Activated CD8-positive, alpha-beta T cell treated with anti-CD3 and anti-CD28 coated beads for 36 hours (primary cell): Measurements from ENCODE around the gene PRKD2. TPM values are rescaled to one million over a fixed set of nuclear protein-coding genes. Genes with fewer than 3 reads are reported as not detected.

Experiments used
- ATAC-seq: fragments of 200-7000 bp; cut with Tn5 transposase; one replicate; pipeline ENCODE4 v1.10.0; 2021; ENCODE audit warnings: mild to moderate bottlenecking, moderate library complexity
- CTCF ChIA-PET: fragments of 350-600 bp; sonication (Branson Sonifier 250); formaldehyde crosslinking; loops from one replicate; lab custom pipeline; 2021; ENCODE audit warnings: antibody characterized with exemption; lab: Charles Lee
- POLR2A ChIA-PET: fragments of 350-600 bp; sonication (Branson Sonifier 250); formaldehyde crosslinking; loops from one replicate; lab custom pipeline; 2021; ENCODE audit warnings: antibody characterized with exemption; lab: Charles Lee
- DNase-seq: peaks from one replicate; pipeline ENCODE4 v3.0.0-alpha.2; 2020
- H3K27ac Mint-ChIP-seq: one replicate; pipeline ENCODE4 v1.8.0; 2021; ENCODE audit warnings: mild to moderate bottlenecking, mixed read lengths
- H3K27me3 Mint-ChIP-seq: one replicate; pipeline ENCODE4 v1.8.0; 2021; ENCODE audit warnings: mixed read lengths
- H3K36me3 Mint-ChIP-seq: one replicate; pipeline ENCODE4 v1.8.0; 2021; ENCODE audit warnings: low read depth, mixed read lengths
- H3K4me1 Mint-ChIP-seq: one replicate; pipeline ENCODE4 v1.8.0; 2021; ENCODE audit warnings: low read depth, mixed read lengths
- H3K4me3 Mint-ChIP-seq: one replicate; pipeline ENCODE4 v1.8.0; 2021; ENCODE audit warnings: mild to moderate bottlenecking, moderate library complexity, mixed read lengths
- H3K9me3 Mint-ChIP-seq: one replicate; pipeline ENCODE4 v1.8.0; 2021; ENCODE audit warnings: mixed read lengths
- intact Hi-C: fragments of 100-400 bp; cut with micrococcal nuclease; formaldehyde crosslinking; loops from one replicate; pipeline ENCODE4 v1.10.0; 2022
- total RNA-seq, 2 experiments: library from RNA; stranded (reverse); gene quantifications; one replicate each; pipeline ENCODE4 v1.2.3, GENCODE V29; 2021
- TF ChIP-seq, protein P1 (sequence below): fragments of 200-600 bp; IDR thresholded peaks from one replicate; pipeline ENCODE4 v1.8.0; 2022; ENCODE audit warnings: antibody characterized with exemption, mild to moderate bottlenecking

The PRKD2 gene
- total RNA-seq, 2 experiments from 2014 or later = 81.1 to 86.0 TPM

DNA sequence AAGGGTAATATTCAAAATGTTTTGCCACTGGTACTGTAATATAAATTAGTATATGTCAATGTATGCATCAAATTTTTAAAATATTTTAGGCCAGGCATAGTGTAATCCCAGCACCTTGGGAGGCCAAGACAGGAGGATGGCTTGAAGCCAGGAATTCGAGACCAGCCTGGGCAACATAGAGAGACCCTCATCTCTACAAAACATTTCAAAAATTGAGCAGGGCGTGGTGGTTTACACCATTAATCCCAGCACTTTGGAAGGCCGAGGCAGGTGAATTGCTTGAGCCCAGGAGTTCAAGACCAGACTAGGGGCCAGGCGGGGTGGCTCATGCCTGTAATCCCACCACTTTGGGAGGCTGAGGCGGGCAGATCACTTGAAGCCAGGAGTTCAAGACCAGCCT, 43.4 kb upstream of the PRKD2 start:
- TF ChIP-seq, protein P1, sequence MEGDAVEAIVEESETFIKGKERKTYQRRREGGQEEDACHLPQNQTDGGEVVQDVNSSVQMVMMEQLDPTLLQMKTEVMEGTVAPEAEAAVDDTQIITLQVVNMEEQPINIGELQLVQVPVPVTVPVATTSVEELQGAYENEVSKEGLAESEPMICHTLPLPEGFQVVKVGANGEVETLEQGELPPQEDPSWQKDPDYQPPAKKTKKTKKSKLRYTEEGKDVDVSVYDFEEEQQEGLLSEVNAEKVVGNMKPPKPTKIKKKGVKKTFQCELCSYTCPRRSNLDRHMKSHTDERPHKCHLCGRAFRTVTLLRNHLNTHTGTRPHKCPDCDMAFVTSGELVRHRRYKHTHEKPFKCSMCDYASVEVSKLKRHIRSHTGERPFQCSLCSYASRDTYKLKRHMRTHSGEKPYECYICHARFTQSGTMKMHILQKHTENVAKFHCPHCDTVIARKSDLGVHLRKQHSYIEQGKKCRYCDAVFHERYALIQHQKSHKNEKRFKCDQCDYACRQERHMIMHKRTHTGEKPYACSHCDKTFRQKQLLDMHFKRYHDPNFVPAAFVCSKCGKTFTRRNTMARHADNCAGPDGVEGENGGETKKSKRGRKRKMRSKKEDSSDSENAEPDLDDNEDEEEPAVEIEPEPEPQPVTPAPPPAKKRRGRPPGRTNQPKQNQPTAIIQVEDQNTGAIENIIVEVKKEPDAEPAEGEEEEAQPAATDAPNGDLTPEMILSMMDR = no peak
- Mint-ChIP-seq H3K27ac (no peak overlapping the region), H3K36me3 (peaks cover 4% of the 10 kb centered on the region), H3K4me3 (no peak overlapping the region), H3K27me3 (no peaks in the 10 kb centered on the region), H3K4me1 (peaks cover 2% of the 10 kb centered on the region), H3K9me3 (no peaks in the 10 kb centered on the region)
- intact Hi-C loops = no loop called here
- no peak for DNase-seq
- CTCF ChIA-PET = no interaction called here
- POLR2A ChIA-PET = no interaction called here
- ATAC-seq = no peak

DNA sequence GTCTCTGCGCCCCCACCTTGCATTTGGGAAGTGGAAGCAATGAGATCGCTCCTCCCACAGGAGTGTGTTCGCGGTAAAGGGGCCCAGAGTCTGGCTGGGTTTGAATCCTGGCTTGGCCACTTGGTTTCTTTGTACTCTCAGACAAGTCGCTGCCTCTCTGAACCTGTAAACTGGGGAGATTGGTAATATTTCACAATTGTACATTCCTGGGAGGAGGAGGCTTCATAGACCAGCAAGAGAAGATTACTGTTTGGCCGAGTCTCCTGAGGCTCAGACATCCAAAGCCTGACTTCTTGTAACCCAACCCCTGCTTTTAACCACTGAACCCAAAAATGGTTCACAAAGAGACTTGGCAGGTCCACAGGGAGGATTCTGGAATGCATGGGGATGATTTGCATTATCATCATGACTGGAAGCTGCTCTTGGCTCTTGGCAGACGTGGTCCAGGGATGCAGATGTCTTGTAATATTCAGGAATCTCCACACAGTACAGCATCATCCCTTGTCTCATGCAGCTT, 43.0 kb upstream of the PRKD2 start:
- Mint-ChIP-seq H3K27me3 (no peaks in the 10 kb centered on the region), H3K27ac (no peak overlapping the region), H3K36me3 (peaks cover 5% of the 10 kb centered on the region), H3K4me1 (peaks cover 2% of the 10 kb centered on the region), H3K9me3 (no peaks in the 10 kb centered on the region), H3K4me3 (no peak overlapping the region)
- intact Hi-C loops = no loop called here
- no peak for DNase-seq
- POLR2A ChIA-PET = interaction anchor here (1.1 kb wide), 1 partner anchor 51 kb away, joined by 3 read pairs; no protein-coding TSS in a partner anchor
- CTCF ChIA-PET = no interaction called here
- ATAC-seq = no peak
- TF ChIP-seq, protein P1 = no peak

DNA sequence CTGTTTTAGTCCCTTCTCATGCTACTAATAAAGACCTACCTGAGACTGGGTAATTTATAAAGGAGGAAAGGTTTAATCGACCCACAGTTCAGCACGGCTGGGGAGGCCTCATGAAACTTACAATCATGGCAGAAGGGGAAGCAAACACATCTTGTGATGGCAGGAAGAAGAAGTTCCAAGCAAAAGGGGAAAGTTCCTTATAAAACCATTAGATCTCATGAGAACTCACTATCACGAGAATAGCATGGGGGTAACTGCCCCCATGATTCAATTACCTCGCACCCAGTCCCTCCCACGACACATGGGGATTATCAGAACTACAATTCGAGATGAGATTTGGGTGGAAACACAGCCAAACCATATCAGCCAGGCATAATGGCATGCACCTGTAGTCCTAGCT, 42.3 kb upstream of the PRKD2 start:
- no peak for ATAC-seq
- H3K27ac Mint-ChIP-seq = no peak overlapping the region
- no peak for DNase-seq
- ChIA-PET CTCF (interaction anchor here (1.2 to 11.0 kb wide), 3 partner anchors 31 to 82 kb away, joined by 3 to 147 read pairs (median 8); no protein-coding TSS in a partner anchor), POLR2A (interaction anchor here (0.8 to 1.1 kb wide), 2 partner anchors 50 to 63 kb away, joined by 3 read pairs; no protein-coding TSS in a partner anchor)
- no peak overlapping the region for H3K4me3 Mint-ChIP-seq
- intact Hi-C loops = no loop called here
- TF ChIP-seq, protein P1 = no peak
- H3K27me3 Mint-ChIP-seq = no peaks in the 10 kb centered on the region
- peaks cover 2% of the 10 kb centered on the region for H3K4me1 Mint-ChIP-seq
- H3K36me3 Mint-ChIP-seq = peaks cover 5% of the 10 kb centered on the region
- H3K9me3 Mint-ChIP-seq = no peaks in the 10 kb centered on the region

DNA sequence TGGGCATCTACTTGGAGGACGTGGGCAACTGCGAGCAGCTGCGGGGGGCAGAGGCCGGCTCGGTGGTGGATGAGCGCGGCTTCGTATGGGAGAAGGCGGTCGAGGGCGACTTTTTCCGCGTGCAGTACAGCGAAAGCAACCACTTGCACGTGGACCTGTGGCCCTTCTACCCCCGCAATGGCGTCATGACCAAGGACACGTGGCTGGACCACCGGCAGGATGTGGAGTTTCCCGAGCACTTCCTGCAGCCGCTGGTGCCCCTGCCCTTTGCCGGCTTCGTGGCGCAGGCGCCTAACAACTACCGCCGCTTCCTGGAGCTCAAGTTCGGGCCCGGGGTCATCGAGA, 39.6 kb upstream of the PRKD2 start:
- H3K36me3 Mint-ChIP-seq = peaks cover 10% of the 10 kb centered on the region
- POLR2A ChIA-PET = interaction anchor here (1.0 to 1.4 kb wide), 3 partner anchors 32 to 70 kb away, joined by 3 to 4 read pairs (median 4); partner anchors contain the start of gene SLC1A5
- TF ChIP-seq, protein P1 = no peak
- DNase-seq (peak; percentile 50), ATAC-seq (no peak)
- peaks cover 8% of the 10 kb centered on the region for H3K4me1 Mint-ChIP-seq
- H3K27me3 Mint-ChIP-seq = no peaks in the 10 kb centered on the region
- CTCF ChIA-PET = interaction anchor here (0.9 to 11.0 kb wide), 7 partner anchors 10 to 85 kb away, joined by 3 to 147 read pairs (median 6); no protein-coding TSS in a partner anchor
- H3K27ac Mint-ChIP-seq = no peak overlapping the region
- no peak overlapping the region for H3K4me3 Mint-ChIP-seq
- intact Hi-C loops = loop anchor here (2.0 kb wide), 1 partner anchor 84 kb away; no protein-coding TSS in a partner anchor
- H3K9me3 Mint-ChIP-seq = no peaks in the 10 kb centered on the region

DNA sequence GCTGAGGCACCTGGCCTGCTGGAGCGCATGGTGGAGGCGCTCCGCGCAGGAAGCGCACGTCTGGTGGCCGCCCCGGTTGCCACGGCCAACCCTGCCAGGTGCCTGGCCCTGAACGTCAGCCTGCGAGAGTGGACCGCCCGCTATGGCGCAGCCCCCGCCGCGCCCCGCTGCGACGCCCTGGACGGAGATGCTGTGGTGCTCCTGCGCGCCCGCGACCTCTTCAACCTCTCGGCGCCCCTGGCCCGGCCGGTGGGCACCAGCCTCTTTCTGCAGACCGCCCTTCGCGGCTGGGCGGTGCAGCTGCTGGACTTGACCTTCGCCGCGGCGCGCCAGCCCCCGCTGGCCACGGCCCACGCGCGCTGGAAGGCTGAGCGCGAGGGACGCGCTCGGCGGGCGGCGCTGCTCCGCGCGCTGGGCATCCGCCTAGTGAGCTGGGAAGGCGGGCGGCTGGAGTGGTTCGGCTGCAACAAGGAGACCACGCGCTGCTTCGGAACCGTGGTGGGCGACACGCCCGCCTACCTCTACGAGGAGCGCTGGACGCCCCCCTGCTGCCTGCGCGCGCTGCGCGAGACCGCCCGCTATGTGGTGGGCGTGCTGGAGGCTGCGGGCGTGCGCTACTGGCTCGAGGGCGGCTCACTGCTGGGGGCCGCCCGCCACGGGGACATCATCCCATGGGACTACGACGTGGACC, 39.1 kb upstream of the PRKD2 start:
- H3K4me1 Mint-ChIP-seq = peaks cover 8% of the 10 kb centered on the region
- ChIA-PET CTCF (interaction anchor here (0.9 to 11.0 kb wide), 8 partner anchors 11 to 85 kb away, joined by 3 to 147 read pairs (median 10); no protein-coding TSS in a partner anchor), POLR2A (interaction anchor here (1.0 to 1.4 kb wide), 3 partner anchors 32 to 71 kb away, joined by 3 to 4 read pairs (median 4); partner anchors contain the start of gene SLC1A5)
- DNase-seq (no peak), ATAC-seq (no peak)
- TF ChIP-seq, protein P1 = no peak
- H3K4me3 Mint-ChIP-seq = no peak overlapping the region
- intact Hi-C loops = loop anchor here (2.0 kb wide), 1 partner anchor 85 kb away; no protein-coding TSS in a partner anchor
- H3K9me3 Mint-ChIP-seq = no peaks in the 10 kb centered on the region
- H3K36me3 Mint-ChIP-seq = peaks cover 10% of the 10 kb centered on the region
- H3K27ac Mint-ChIP-seq = no peak overlapping the region
- H3K27me3 Mint-ChIP-seq = no peaks in the 10 kb centered on the region
